H1 (cell line): Measurements from ENCODE around the gene C3orf22. TPM values are rescaled to one million over a fixed set of nuclear protein-coding genes. Genes with fewer than 3 reads are reported as not detected.

ENCODE experiments used
- CTCF ChIA-PET: fragments of 300-600 bp; sonication (Branson Sonifier 250); formaldehyde crosslinking; loops from one replicate; lab custom pipeline; 2021; ENCODE audit not compliant: partially characterized antibody; lab: Charles Lee
- POLR2A ChIA-PET: fragments of 300-600 bp; sonication (Branson Sonifier 250); formaldehyde crosslinking; loops from one replicate; lab custom pipeline; 2021; ENCODE audit warnings: inconsistent platforms; ENCODE audit not compliant: partially characterized antibody; lab: Charles Lee
- DNase-seq, 2 experiments: peaks; one replicate each; pipeline versions ENCODE4 v3.0.0 to v3.0.0-alpha.2; 2010 to 2022; ENCODE audit warnings: low spot score in 2 of 2, low read depth in 1 of 2, mixed read lengths in 1 of 2
- FAIRE-seq: peaks from 2 replicates; lab custom pipeline; 2011; peaks lifted over from hg19 to GRCh38; lab: Jason Lieb, UNC
- H2AFZ ChIP-seq: 2 replicates; pipeline ENCODE4 v1.8.1; 2012; ENCODE audit warnings: low read length, inconsistent platforms
- H2AK5ac ChIP-seq: 2 replicates; pipeline ENCODE4 v1.6.1; 2013; ENCODE audit warnings: low read depth, low read length
- H2BK120ac ChIP-seq: replicated peaks from 2 replicates; pipeline ENCODE3; 2013; ENCODE audit warnings: low read depth, low read length, inconsistent platforms
- H2BK12ac ChIP-seq: 2 replicates; pipeline ENCODE4 v1.6.1; 2013; ENCODE audit warnings: low read depth, low read length
- H2BK15ac ChIP-seq: 2 replicates; pipeline ENCODE4 v1.6.1; 2013; ENCODE audit warnings: low read length
- H2BK20ac ChIP-seq: 2 replicates; pipeline ENCODE4 v1.6.1; 2013; ENCODE audit warnings: low read length
- H2BK5ac ChIP-seq: 2 replicates; pipeline ENCODE4 v1.6.1; 2013; ENCODE audit warnings: low read depth, low read length
- H3K14ac ChIP-seq: 2 replicates; pipeline ENCODE4 v1.6.1; 2013; ENCODE audit warnings: inconsistent platforms; ENCODE audit not compliant: insufficient read length
- H3K18ac ChIP-seq: 2 replicates; pipeline ENCODE4 v1.6.1; 2013; ENCODE audit warnings: low read length; ENCODE audit errors: extremely low read depth
- H3K23ac ChIP-seq: 2 replicates; pipeline ENCODE4 v1.6.1; 2013; ENCODE audit warnings: inconsistent platforms; ENCODE audit not compliant: insufficient read length
- H3K23me2 ChIP-seq: 2 replicates; pipeline ENCODE4 v1.6.1; 2013; ENCODE audit warnings: low read depth, low read length
- H3K27ac ChIP-seq: 2 replicates; pipeline ENCODE4 v1.6.1; 2011; ENCODE audit warnings: low read depth, low read length, inconsistent platforms
- H3K27me3 ChIP-seq, 4 experiments: replicated peaks in 1 of 4; 1 replicate in 1 of 4; 2 replicates in 3 of 4; pipeline versions ENCODE4 v1.6.1 to v1.8.1; 2011 to 2013; ENCODE audit warnings: low read length in 3 of 4, mild to moderate bottlenecking in 3 of 4, inconsistent platforms in 2 of 4, mixed read lengths in 2 of 4, moderate library complexity in 1 of 4; ENCODE audit not compliant: control insufficient read depth in 3 of 4, insufficient read depth in 3 of 4; ENCODE audit errors: extremely low read depth in 1 of 4
- H3K36me3 ChIP-seq, 4 experiments: 2 replicates each; pipeline versions ENCODE4 v1.6.1 to v1.8.1; 2011 to 2013; ENCODE audit warnings: mild to moderate bottlenecking in 4 of 4, low read length in 3 of 4, moderate library complexity in 2 of 4, control low read depth in 1 of 4, inconsistent platforms in 1 of 4; ENCODE audit not compliant: insufficient read depth in 4 of 4, control insufficient read depth in 2 of 4
- H3K4ac ChIP-seq: replicated peaks from 2 replicates; pipeline ENCODE3; 2013; ENCODE audit warnings: low read length, low read depth, mixed read lengths, inconsistent platforms; ENCODE audit not compliant: insufficient read length
- H3K4me1 ChIP-seq, 4 experiments: replicated peaks in 1 of 4; 1 replicate in 1 of 4; 2 replicates in 3 of 4; pipeline versions ENCODE4 v1.6.1 to v1.8.1; 2011 to 2013; ENCODE audit warnings: low read length in 3 of 4, inconsistent platforms in 2 of 4, mixed read lengths in 1 of 4; ENCODE audit not compliant: insufficient read depth in 4 of 4, control insufficient read depth in 3 of 4
- H3K4me2 ChIP-seq, 2 experiments: 2 replicates each; pipeline versions ENCODE4 v1.6.1 to v1.8.1; 2011 to 2013; ENCODE audit warnings: low read depth in 2 of 2, low read length in 2 of 2, control low read depth in 1 of 2, inconsistent platforms in 1 of 2, mild to moderate bottlenecking in 1 of 2; ENCODE audit not compliant: insufficient read depth in 1 of 2
- H3K4me3 ChIP-seq, 4 experiments: fragments of 200-600, 300-600 bp in 1 of 4; sonication (generic), shearing (Covaris generic), sonication (Bioruptor Twin) in 1 of 4; 2 replicates each; pipeline versions ENCODE4 v1.5.1 to v1.8.1; 2011 to 2016; ENCODE audit warnings: low read length in 4 of 4, low read depth in 3 of 4, control low read depth in 2 of 4, inconsistent platforms in 2 of 4, mild to moderate bottlenecking in 2 of 4, mixed read lengths in 1 of 4, moderate library complexity in 1 of 4; ENCODE audit not compliant: insufficient read depth in 2 of 4; ENCODE audit errors: extremely low read depth in 1 of 4
- H3K56ac ChIP-seq: replicated peaks from 2 replicates; pipeline ENCODE3; 2013; ENCODE audit warnings: low read depth, mild to moderate bottlenecking, mixed read lengths, low read length, inconsistent platforms; ENCODE audit not compliant: insufficient read length
- H3K79me1 ChIP-seq: 2 replicates; pipeline ENCODE4 v1.6.1; 2013; ENCODE audit warnings: low read depth, low read length, control low read depth
- H3K79me2 ChIP-seq, 2 experiments: 2 replicates each; pipeline versions ENCODE4 v1.6.1 to v1.8.1; 2012 to 2013; ENCODE audit warnings: low read length in 2 of 2, mild to moderate bottlenecking in 2 of 2, inconsistent platforms in 1 of 2; ENCODE audit not compliant: insufficient read depth in 2 of 2, control insufficient read depth in 1 of 2
- H3K9ac ChIP-seq, 4 experiments: replicated peaks in 1 of 4; 1 replicate in 1 of 4; 2 replicates in 3 of 4; pipeline versions ENCODE4 v1.6.1 to v1.8.1; 2011 to 2013; ENCODE audit warnings: low read depth in 3 of 4, low read length in 3 of 4, control low read depth in 2 of 4, mild to moderate bottlenecking in 2 of 4, moderate library complexity in 2 of 4, inconsistent platforms in 1 of 4; ENCODE audit errors: extremely low read depth in 1 of 4
- H3K9me3 ChIP-seq, 2 experiments: 2 replicates each; pipeline versions ENCODE4 v1.6.1 to v1.8.1; 2012 to 2013; ENCODE audit warnings: mild to moderate bottlenecking in 2 of 2, moderate library complexity in 2 of 2, control low read depth in 1 of 2, inconsistent platforms in 1 of 2, low read depth in 1 of 2, low read length in 1 of 2, mixed read lengths in 1 of 2; ENCODE audit not compliant: insufficient read depth in 2 of 2
- H4K20me1 ChIP-seq, 2 experiments: replicated peaks in 1 of 2; 2 replicates each; pipeline versions ENCODE3 to v1.8.1; 2011 to 2013; ENCODE audit warnings: inconsistent platforms in 2 of 2, low read length in 2 of 2, mild to moderate bottlenecking in 1 of 2; ENCODE audit not compliant: insufficient read depth in 2 of 2, control insufficient read depth in 1 of 2
- H4K5ac ChIP-seq: 2 replicates; pipeline ENCODE4 v1.6.1; 2013; ENCODE audit warnings: low read length, low read depth, mixed read lengths, inconsistent platforms; ENCODE audit not compliant: insufficient read length
- H4K8ac ChIP-seq: 2 replicates; pipeline ENCODE4 v1.8.0; 2013; ENCODE audit warnings: mild to moderate bottlenecking, moderate library complexity, low read length, inconsistent platforms; ENCODE audit not compliant: insufficient read depth; ENCODE audit errors: extremely low read depth
- H4K91ac ChIP-seq: replicated peaks from 2 replicates; pipeline ENCODE3; 2013; ENCODE audit warnings: low read length, mixed read lengths, inconsistent platforms; ENCODE audit not compliant: insufficient read length
- BRCA1 ChIP-seq: IDR thresholded peaks from 2 replicates; pipeline ENCODE4 v1.6.1; 2012; ENCODE audit warnings: low read depth, low read length, improper control_type of control experiment
- SP1 ChIP-seq: IDR thresholded peaks from 2 replicates; pipeline ENCODE4 v1.6.1; 2011; ENCODE audit warnings: low read depth, low read length
- TAF7 ChIP-seq: optimal IDR thresholded peaks from 2 replicates; pipeline ENCODE3; 2011; ENCODE audit warnings: low read depth, mild to moderate bottlenecking, inconsistent platforms, low read length, moderate library complexity, borderline replicate concordance
- TBP ChIP-seq: IDR thresholded peaks from 2 replicates; pipeline ENCODE4 v1.6.1; 2011; ENCODE audit warnings: low read depth, low read length, improper control_type of control experiment
- YY1 ChIP-seq: IDR thresholded peaks from 2 replicates; pipeline ENCODE4 v1.6.1; 2011; ENCODE audit warnings: low read depth, mild to moderate bottlenecking, low read length
- WGBS, 2 experiments: shearing (Covaris generic) in 1 of 2; methylation state at CpG; one replicate each; pipeline versions ENCODE4 v1.1.6 to v1.1.7; 2013 to 2015; ENCODE audit warnings: low lambda C conversion rate in 2 of 2, mixed read lengths in 2 of 2, inconsistent platforms in 1 of 2, low coverage in 1 of 2, missing lambda C conversion rate in 1 of 2; ENCODE audit not compliant: insufficient replicate concordance in 2 of 2, insufficient coverage in 1 of 2, insufficient read length in 1 of 2; ENCODE audit errors: extremely low coverage in 1 of 2, missing lambda C conversion rate in 1 of 2; 5-methylcytosine and 5-hydroxymethylcytosine counted together
- polyA plus RNA-seq, 7 experiments: library from polyadenylated mRNA; depleted of rRNA in 3 of 7; stranded (reverse) in 5 of 7; unstranded in 2 of 7; fragments of >200 nt in 5 of 7; fragments of 200-250 nt in 2 of 7; gene quantifications; 1 replicate in 5 of 7; 2 replicates in 1 of 7; 4 replicates in 1 of 7; pipeline versions ENCODE4 v1.2.1 to v1.2.3, GENCODE V29; 2011 to 2013; ENCODE audit warnings: missing spikeins in 2 of 7, mixed read lengths in 2 of 7
- total RNA-seq: library from RNA; stranded (reverse); fragmentation: NEBNext Ultra II Directional; extraction: Animal tissue kit (Norgen Biotek cat#: 25700); gene quantifications from 2 replicates; pipeline ENCODE4 v1.2.1, GENCODE V29; 2021

Gene C3orf22
- total and polyA plus RNA-seq, 2 of the 8 experiments (the other 6 are each of a cell fraction or from before 2014, with no cell fraction given), result not detected

DNA sequence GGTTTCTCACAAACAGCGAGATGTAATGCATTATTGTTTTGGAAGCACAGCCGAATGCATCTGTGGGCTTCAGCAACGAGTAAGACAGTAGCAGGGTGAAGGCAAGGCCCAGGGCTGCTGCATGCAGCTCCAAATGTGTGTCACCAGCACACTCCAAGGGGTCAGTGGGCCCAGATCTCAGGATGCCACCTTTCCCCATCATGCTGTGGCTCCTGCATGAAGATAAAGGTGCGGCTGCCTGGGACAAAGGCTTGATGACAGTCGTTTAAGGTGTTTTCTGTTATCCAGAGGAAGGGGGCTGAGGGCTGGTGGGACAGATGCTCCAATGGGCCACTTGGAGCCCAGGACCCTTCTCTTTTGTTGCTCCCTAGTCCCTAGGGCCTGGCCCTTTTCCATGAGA, 13.2 kb downstream of the C3orf22 start:
- H3K23ac ChIP-seq, result no peak overlapping the region
- peak overlapping the region; percentile 50; the same call in 1 of the 2 replicates for H2BK12ac ChIP-seq
- H2BK5ac ChIP-seq, result no peak overlapping the region
- H3K79me2 ChIP-seq, result no peaks in the 10 kb centered on the region
- H3K9me3 ChIP-seq, result no peaks in the 10 kb centered on the region
- H2BK120ac ChIP-seq, result no peak overlapping the region
- H3K27me3 ChIP-seq, result peaks cover 0 to 5% (median 2%) of the 10 kb centered on the region in 4 experiments; a peak in 1 of 7 replicates
- H3K23me2 ChIP-seq, result peaks cover 3% of the 10 kb centered on the region; the same call in 1 of the 2 replicates
- peaks cover 0 to 20% (median 10%) of the 10 kb centered on the region in 4 experiments; a peak in 6 of 7 replicates for H3K4me1 ChIP-seq
- no peak overlapping the region for H2AFZ ChIP-seq
- CTCF ChIA-PET, result interaction anchor here (0.9 to 1.5 kb wide), 2 partner anchors 10 to 133 kb away, joined by 3 to 4 read pairs; no protein-coding TSS in a partner anchor
- H4K91ac ChIP-seq, result no peak overlapping the region
- no peaks in the 10 kb centered on the region; a peak in 1 of 8 replicates for H3K36me3 ChIP-seq
- H3K4me3 ChIP-seq, result no peak overlapping the region
- no peak overlapping the region for H3K18ac ChIP-seq
- no peak overlapping the region for H2BK15ac ChIP-seq
- H3K56ac ChIP-seq, result no peak overlapping the region
- H4K5ac ChIP-seq, result no peak overlapping the region
- TF ChIP-seq BRCA1 (no peak), TAF7 (no peak), TBP (no peak), SP1 (no peak), YY1 (no peak)
- no peak overlapping the region for H2AK5ac ChIP-seq
- H3K4me2 ChIP-seq, result no peak overlapping the region
- H3K27ac ChIP-seq, result no peak overlapping the region
- H3K4ac ChIP-seq, result no peak overlapping the region
- H3K9ac ChIP-seq, result no peak overlapping the region
- no peaks in the 10 kb centered on the region for H3K79me1 ChIP-seq
- 90% methylated on average over 5 of the region's 5 CpGs; no CpG with 5 or more reads in 1 of the 2 experiments for WGBS, 2 experiments
- H4K8ac ChIP-seq, result no peak overlapping the region
- H4K20me1 ChIP-seq, result no peaks in the 10 kb centered on the region
- DNase-seq (no peak), FAIRE-seq (no peak)
- POLR2A ChIA-PET, result no interaction called here
- H3K14ac ChIP-seq, result no peak overlapping the region
- H2BK20ac ChIP-seq, result no peak overlapping the region
